ENCODE measurements around the gene GPR27. TPM values are rescaled to one million over a fixed set of nuclear protein-coding genes. Genes with fewer than 3 reads are reported as not detected.

The GPR27 gene
- total RNA-seq, 1 experiment from 2014 or later: 0.07 TPM

DNA sequence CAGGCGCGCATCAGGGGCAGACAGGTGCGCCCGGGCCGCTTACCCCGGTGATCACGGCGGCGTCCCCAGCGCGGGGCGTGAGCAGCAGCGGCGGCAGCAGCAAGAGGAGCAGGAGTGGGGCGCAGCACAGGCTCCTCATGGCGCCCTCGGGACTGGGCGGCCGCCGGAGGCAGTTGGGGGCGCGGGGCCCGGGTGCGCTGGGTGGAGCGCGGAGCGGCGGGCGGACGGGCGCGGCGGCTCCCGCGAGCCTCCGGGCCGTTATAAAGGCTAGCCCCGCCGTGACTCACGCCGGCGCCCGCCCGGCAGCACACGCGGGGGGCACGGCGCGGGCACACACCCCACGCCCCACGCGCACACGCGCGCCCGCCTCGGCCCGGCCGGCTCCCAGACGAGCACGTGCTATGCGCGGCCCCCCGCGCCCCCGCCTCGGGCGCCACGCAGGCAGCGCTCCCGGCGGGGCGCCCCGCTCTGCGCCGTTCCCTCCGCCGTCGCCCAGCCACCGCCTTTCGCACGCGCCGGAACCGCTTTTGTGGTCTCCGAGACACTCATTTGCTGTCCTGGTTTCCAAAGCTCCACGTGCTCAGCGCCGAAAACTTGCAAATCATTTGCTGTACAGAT, 31.4 kb downstream of the GPR27 start, which contains the start of gene PROK2:
TSS of gene PROK2 (minus strand) at position 235 of the 618 bp plus-strand sequence. CDS start at position 139, 96 bp downstream.
- DNase-seq (no peak), ATAC-seq (no peak)
- Histone ChIP-seq H3K36me3 (ENCODE audit: low read depth, low read length) (no peaks in the 10 kb centered on the region), H3K79me2 (ENCODE audit: low read length) (no peaks in the 10 kb centered on the region), H3K27ac (ENCODE audit: low read length) (no peak within 1 kb of the TSS), H3K9me3 (ENCODE audit: low read length) (no peaks in the 10 kb centered on the region), H3K4me3 (ENCODE audit: low read length) (no peak within 1 kb of the TSS), H4K20me1 (ENCODE audit: low read length) (no peaks in the 10 kb centered on the region), H3K9me2 (replicated peaks; ENCODE audit: low read length) (no peaks in the 10 kb centered on the region), H3K27me3 (ENCODE audit: low read length) (peaks cover 68% of the 10 kb centered on the region), H3K9ac (ENCODE audit: low read length) (no peak within 1 kb of the TSS), H3K4me2 (ENCODE audit: low read length) (no peak within 1 kb of the TSS), H3F3A (ENCODE audit: low read length, unreplicated experiment) (no peaks in the 10 kb centered on the region), H2AFZ (ENCODE audit: low read length) (no peak within 1 kb of the TSS), H3K4me1 (ENCODE audit: insufficient read depth, low read length) (no peaks in the 10 kb centered on the region)
- TF ChIP-seq EZH2phosphoT487 (IDR thresholded peaks at IDR 0.05; ENCODE audit: borderline replicate concordance, low read length) (no peak), EZH2 (IDR thresholded peaks at IDR 0.05; ENCODE audit: low read length, unreplicated experiment) (no peak)
- TF ChIP-seq, protein P1, sequence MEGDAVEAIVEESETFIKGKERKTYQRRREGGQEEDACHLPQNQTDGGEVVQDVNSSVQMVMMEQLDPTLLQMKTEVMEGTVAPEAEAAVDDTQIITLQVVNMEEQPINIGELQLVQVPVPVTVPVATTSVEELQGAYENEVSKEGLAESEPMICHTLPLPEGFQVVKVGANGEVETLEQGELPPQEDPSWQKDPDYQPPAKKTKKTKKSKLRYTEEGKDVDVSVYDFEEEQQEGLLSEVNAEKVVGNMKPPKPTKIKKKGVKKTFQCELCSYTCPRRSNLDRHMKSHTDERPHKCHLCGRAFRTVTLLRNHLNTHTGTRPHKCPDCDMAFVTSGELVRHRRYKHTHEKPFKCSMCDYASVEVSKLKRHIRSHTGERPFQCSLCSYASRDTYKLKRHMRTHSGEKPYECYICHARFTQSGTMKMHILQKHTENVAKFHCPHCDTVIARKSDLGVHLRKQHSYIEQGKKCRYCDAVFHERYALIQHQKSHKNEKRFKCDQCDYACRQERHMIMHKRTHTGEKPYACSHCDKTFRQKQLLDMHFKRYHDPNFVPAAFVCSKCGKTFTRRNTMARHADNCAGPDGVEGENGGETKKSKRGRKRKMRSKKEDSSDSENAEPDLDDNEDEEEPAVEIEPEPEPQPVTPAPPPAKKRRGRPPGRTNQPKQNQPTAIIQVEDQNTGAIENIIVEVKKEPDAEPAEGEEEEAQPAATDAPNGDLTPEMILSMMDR (conservative IDR thresholded peaks at IDR 0.05; ENCODE audit: low read depth, low read length): no peak
- ChIA-PET POLR2A (ENCODE audit: unreplicated experiment) (no interaction called here), CTCF (no interaction called here)
- no TSS peak for BruUV-seq (replicated peaks)
- intact Hi-C loops (cut with micrococcal nuclease): no loop called here

DNA sequence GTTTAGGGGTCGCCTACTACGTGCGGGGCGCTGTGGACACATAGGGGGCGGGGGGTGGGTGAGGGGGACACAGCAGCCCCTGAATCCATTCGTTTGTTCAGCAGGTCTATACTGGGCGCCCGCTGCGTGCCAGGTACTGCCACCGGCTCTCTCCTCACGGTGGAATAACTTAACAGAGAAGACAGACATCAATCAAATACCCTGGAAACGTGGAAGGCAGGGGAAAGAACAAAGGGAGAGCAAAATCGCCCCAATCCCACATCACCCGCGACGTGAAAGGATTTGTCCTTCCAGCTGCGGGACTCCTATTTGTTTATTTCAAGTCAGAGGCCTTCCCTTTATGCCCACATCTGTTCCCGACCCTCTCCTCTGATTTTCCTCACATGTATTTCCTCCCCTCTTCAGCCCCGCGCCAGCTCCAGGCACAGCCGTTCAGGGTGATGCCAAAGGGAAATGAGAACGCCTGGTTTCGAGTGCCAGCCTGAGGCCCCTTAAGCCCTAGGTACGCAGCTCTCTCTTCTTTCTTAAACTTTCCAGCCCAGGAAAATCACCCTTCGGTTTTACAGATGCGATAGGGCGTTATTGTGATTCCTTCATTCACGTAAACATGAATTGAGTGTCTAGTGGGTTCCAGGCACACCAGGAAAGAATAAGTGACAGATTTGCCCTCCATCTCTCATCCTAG, 32.0 kb downstream of the GPR27 start:
- no peak for ATAC-seq
- Histone ChIP-seq H3K4me2 (ENCODE audit: low read length) (no peak overlapping the region), H3K9me2 (replicated peaks; ENCODE audit: low read length) (no peaks in the 10 kb centered on the region), H3K27me3 (ENCODE audit: low read length) (peaks cover 61% of the 10 kb centered on the region), H4K20me1 (ENCODE audit: low read length) (no peaks in the 10 kb centered on the region), H3F3A (ENCODE audit: low read length, unreplicated experiment) (no peaks in the 10 kb centered on the region), H3K9me3 (ENCODE audit: low read length) (no peaks in the 10 kb centered on the region), H3K36me3 (ENCODE audit: low read depth, low read length) (no peaks in the 10 kb centered on the region), H3K4me3 (ENCODE audit: low read length) (no peak overlapping the region), H3K9ac (ENCODE audit: low read length) (no peak overlapping the region), H3K79me2 (ENCODE audit: low read length) (no peaks in the 10 kb centered on the region), H2AFZ (ENCODE audit: low read length) (no peak overlapping the region), H3K27ac (ENCODE audit: low read length) (no peak overlapping the region), H3K4me1 (ENCODE audit: insufficient read depth, low read length) (no peaks in the 10 kb centered on the region)
- ChIA-PET POLR2A (ENCODE audit: unreplicated experiment) (no interaction called here), CTCF (no interaction called here)
- no peak for DNase-seq
- TF ChIP-seq EZH2phosphoT487 (IDR thresholded peaks at IDR 0.05; ENCODE audit: borderline replicate concordance, low read length): no peak
- TF ChIP-seq, protein P1 (conservative IDR thresholded peaks at IDR 0.05; ENCODE audit: low read depth, low read length): no peak
- TF ChIP-seq EZH2 (IDR thresholded peaks at IDR 0.05; ENCODE audit: low read length, unreplicated experiment): no peak
- no TSS peak for BruUV-seq (replicated peaks)
- intact Hi-C loops (cut with micrococcal nuclease): no loop called here

DNA sequence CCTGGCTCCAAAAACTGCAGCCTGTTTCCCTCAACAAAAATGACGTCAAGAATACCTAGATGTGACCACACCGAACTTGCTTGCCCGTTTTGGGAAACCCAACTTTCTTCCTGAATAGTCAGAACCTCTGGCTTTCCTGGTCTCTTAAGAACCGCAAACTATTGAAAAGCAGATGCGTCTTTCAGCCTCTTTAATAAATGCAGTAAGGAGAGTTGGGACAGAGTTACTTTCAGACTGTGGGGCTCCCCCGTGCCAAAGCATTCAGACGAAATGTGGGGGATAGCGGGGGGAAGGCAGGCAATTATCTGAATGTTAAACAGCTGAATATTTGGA, 32.5 kb downstream of the GPR27 start:
- no peak overlapping the region for H3K9ac ChIP-seq (ENCODE audit: low read length)
- no peak overlapping the region for H2AFZ ChIP-seq (ENCODE audit: low read length)
- peaks cover 56% of the 10 kb centered on the region for H3K27me3 ChIP-seq (ENCODE audit: low read length)
- no peaks in the 10 kb centered on the region for H3K9me2 ChIP-seq (replicated peaks; ENCODE audit: low read length)
- no peak overlapping the region for H3K27ac ChIP-seq (ENCODE audit: low read length)
- intact Hi-C loops (cut with micrococcal nuclease): no loop called here
- TF ChIP-seq, protein P1 (conservative IDR thresholded peaks at IDR 0.05; ENCODE audit: low read depth, low read length): no peak
- TF ChIP-seq EZH2 (IDR thresholded peaks at IDR 0.05; ENCODE audit: low read length, unreplicated experiment): no peak
- TF ChIP-seq EZH2phosphoT487 (IDR thresholded peaks at IDR 0.05; ENCODE audit: borderline replicate concordance, low read length): no peak
- H3K4me3 ChIP-seq (ENCODE audit: low read length): no peak overlapping the region
- ChIA-PET POLR2A (ENCODE audit: unreplicated experiment) (no interaction called here), CTCF (no interaction called here)
- BruUV-seq (replicated peaks): no TSS peak
- no peaks in the 10 kb centered on the region for H4K20me1 ChIP-seq (ENCODE audit: low read length)
- no peaks in the 10 kb centered on the region for H3K79me2 ChIP-seq (ENCODE audit: low read length)
- DNase-seq (no peak), ATAC-seq (no peak)
- no peaks in the 10 kb centered on the region for H3K9me3 ChIP-seq (ENCODE audit: low read length)
- H3K4me1 ChIP-seq (ENCODE audit: insufficient read depth, low read length): no peaks in the 10 kb centered on the region
- no peaks in the 10 kb centered on the region for H3K36me3 ChIP-seq (ENCODE audit: low read depth, low read length)
- H3F3A ChIP-seq (ENCODE audit: low read length, unreplicated experiment): no peaks in the 10 kb centered on the region
- no peak overlapping the region for H3K4me2 ChIP-seq (ENCODE audit: low read length)

Data from PC-3 (cell line).